ENCODE data around the gene GSTT2.
"Not testable (repeated sequence)": the region's sequence is repeated elsewhere in the genome, so short reads cannot be mapped to it uniquely, and the experiment has no call there.

Gene GSTT2

DNA sequence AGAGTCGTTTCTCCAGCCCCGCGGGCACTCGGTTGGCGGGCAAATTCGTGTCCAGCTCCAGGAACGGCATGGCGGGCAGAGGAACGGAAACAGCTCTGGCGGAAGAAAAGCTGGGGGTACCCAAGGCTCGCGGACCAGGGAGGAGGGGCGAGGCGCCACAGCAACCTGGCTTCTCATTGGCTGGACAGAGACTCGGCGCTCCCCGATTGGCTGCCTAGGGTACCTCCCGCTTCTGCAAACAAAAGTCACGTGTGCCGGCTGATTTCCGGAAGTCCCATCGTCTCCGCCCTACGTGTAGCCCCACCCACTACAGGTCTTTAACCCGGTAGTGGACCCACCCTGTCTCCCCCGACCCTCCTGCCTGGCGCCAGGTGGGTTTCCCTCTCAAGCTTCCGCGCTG, 5.6 kb upstream of the GSTT2 start, which contains the start of gene DDT:
DDT (minus strand) TSS at position 97 of the 400 bp plus-strand sequence; CDS start at position 70, 27 bp downstream.
- not testable (repeated sequence) for DNase-seq (ENCODE audit: low read depth in 2 of 2, low spot score in 1 of 2)

DNA sequence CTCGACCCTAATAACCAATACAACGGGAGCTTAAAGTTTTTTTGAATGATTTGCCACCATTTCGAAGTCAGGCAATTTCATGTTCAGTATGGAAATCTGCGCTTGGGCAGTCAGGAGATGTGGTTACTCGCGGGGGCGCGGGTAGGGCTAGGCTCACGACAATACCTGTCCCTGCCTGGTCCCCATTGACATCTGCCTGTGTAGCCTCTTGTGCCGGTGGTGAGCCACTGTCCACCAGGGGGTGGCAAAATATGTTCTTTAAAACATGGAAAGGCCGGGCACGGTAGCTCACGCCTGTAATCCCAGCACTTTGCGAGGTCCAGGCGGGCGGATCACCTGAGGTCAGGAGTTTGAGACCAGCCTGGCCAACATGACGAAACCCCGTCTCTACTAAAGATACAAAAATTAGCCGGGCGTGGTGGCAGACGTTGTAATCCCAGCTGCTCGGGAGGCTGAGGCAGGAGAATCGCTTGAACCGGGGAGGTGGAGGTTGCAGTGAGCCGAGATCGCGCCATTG, 5.0 kb upstream of the GSTT2 start:
- not testable (repeated sequence) for DNase-seq (ENCODE audit: low read depth in 2 of 2, low spot score in 1 of 2)

DNA sequence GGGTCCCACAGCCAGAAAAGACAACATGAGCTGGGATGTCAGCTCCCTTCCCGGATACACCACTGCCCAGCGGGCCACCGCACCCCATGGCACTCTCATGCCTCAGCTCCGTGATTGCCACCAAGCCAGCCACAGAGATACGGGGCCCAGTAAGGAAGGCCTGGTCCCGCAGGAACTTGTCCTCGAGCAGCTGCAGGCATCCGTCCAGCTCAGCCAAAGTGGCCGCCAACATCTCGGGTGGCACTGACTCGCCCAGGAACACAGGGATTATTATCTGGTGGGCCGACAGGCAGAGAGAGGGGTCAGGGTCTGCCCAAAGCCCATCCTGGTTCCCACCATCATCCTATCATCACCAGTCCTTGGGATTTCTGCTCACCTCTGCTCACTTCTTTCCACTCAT, 2.6 kb upstream of the GSTT2 start:
- DNase-seq (ENCODE audit: low read depth in 2 of 2, low spot score in 1 of 2): not testable (repeated sequence)

DNA sequence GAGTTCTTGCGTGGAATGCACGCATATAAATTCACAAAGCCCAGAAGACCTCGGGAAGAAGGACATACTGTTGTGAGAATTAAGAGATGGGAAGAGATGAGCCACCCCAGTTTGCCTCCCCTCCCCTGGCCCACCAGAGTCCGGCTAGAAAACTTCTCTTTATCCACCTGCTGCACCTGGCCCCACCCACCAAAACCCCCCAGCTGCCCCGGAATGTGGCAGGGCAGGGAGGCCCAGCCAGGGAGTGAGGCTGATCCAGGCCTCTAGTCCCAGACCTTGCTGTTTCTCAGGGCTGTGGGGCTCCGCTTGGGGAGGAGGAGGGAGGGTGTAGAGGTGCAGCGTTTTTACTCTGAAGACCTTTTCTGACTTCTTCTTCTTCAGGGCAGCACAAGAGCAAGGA, 633 bp downstream of the GSTT2 start:
- DNase-seq (ENCODE audit: low read depth in 2 of 2, low spot score in 1 of 2): not testable (repeated sequence)

DNA sequence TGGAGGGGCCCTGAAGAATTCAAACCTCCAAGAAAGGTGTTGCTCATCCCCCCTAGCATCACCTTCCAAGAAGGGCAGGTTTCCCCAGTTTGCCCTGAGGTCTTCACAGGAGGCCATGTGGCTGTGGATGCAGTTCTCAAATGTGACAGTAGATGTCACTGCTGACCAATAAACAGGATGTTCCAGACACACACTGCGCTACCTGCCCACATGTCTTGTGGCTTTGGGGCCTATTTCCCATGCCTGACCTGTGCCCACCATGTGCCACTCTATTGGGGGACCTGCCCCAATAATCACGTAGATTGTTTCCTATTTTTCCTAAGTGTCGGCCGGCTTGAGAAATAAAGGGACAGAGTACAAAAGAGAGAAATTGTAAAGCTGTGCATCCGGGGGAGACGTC, 4.5 kb downstream of the GSTT2 start:
- DNase-seq (ENCODE audit: low read depth in 2 of 2, low spot score in 1 of 2): no peak

DNA sequence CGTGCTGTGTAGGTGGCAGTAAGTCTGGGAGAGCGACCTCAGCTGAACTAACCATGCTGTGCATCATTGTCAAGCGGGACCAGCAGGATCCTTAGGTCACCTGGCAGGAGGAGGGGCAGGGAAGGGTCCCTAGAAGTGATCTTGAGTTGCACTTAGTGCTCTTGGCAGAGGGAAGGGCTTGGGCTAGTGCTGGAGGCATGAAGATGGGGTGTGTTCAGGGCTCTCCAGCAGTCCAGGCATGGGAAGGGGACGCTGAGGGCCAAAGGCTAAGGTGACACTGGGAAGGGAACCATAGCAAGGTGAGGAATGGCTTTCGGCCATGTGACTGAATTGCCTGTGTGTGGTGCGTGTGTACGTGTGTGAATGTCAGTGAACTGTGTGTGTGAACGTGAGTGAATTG, 6.2 kb downstream of the GSTT2 start:
- DNase-seq (ENCODE audit: low read depth in 2 of 2, low spot score in 1 of 2): not testable (repeated sequence)

DNA sequence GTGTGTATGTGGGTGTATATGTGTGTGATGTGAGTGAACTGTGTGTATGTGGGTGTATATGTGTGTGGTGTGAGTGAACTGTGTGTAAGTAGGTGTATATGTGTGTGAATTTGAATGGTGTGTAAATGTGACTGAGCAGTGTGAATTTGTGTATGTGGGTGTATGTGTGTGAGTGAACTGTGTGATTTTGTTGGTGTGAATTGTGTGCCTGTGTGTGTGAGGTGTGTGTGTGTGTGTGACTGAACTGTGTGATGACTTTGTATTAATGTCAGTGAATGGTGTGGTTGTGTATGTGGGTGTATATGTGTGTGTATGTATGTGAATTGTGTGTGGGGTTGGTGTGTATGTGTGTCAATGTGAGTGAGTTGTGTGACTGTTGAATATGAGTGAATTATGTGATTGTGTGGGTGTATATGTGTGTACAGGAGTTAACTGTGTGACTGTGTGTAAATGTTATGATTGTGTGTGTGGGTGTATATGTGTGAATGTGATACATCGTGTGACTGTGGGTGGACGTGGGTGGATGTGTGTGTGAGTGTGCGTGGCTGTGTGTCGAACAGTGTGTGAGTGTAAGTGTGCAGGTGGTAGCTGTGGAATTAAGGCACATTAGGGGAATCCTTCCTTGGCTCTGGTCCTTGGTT, 6.7 kb downstream of the GSTT2 start:
- DNase-seq (ENCODE audit: low read depth in 2 of 2, low spot score in 1 of 2): not testable (repeated sequence)

DNA sequence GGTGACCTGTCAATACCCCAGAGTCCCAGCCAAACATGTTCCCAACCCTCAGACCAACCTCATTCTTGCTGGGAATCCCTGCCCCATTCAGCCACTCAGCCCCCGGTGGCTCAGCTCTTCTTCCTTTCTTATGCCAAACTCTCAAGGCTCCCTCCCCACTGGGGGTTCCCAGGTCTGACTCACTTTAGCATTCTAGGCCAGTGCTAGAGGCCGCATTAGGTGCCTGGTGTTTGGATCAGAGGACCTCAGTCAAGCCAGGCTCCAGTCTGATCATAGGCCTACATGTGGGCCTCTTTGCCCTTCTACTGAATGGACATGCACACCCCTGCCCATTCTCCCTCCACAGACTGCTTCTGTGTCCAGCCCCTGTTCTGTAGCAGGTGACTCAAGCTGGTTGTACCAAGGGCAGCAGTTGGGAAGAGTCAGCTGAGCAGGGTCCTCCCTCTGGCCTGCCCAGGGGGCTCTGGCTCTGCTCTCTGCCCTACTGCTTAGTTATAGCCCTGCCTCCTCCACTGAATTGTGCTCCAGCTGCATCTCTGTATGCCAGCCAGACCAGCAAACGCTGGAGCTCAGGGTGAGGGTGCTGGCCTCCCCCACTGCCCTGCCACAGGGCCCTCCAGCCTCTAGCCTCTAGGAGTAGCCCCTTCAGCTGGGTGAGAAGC, 9.8 kb downstream of the GSTT2 start:
- DNase-seq (ENCODE audit: low read depth in 2 of 2, low spot score in 1 of 2): not testable (repeated sequence)

DNA sequence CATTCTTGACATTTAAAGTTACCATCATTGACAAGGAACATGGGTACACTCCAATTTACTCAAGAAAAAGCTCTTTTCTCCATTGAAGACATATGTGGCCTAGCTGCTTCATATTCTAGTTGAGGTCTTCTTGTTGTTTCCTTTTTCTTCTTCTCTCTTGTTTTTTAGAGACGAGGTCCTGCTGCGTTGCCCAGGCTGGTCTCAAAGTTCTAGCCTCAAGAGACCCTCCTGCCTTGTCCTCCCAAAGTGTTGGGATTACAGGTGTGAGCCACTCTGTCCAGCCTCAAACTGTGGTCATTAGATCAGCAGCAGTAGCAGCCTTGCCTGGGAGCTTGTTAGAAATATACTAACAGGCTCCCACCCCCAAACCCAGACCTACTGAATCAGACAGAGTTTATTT, 13.1 kb downstream of the GSTT2 start:
- not testable (repeated sequence) for DNase-seq (ENCODE audit: low read depth in 2 of 2, low spot score in 1 of 2)

DNA sequence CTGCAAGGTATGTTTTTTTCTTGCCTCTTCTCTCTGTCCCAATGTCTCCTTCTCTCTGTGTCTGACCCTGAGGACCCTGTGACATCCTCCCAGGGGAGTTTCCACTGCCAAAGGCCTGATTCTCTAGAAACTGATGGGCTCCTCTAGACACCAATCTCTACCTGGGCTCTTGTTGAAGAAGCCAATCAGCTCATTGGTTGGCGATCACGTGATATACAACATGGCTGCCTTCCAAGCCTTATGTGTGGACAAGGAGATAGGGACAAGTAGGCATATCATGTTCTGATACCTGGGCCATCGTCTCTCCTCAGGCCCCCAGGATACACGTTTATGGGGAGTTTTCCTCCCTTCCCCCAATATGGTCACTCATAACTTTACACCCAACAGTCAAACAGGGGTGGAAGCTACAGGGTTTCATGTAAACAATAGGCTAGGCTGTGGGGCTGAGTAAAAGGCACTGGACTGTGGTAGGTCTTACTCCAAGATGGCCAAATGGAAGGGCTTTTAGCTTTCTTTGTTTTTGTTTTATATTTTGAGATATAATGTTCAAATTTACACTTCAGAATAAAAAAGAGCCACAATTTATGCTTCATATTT, 13.7 kb downstream of the GSTT2 start:
- not testable (repeated sequence) for DNase-seq (ENCODE audit: low read depth in 2 of 2, low spot score in 1 of 2)

DNA sequence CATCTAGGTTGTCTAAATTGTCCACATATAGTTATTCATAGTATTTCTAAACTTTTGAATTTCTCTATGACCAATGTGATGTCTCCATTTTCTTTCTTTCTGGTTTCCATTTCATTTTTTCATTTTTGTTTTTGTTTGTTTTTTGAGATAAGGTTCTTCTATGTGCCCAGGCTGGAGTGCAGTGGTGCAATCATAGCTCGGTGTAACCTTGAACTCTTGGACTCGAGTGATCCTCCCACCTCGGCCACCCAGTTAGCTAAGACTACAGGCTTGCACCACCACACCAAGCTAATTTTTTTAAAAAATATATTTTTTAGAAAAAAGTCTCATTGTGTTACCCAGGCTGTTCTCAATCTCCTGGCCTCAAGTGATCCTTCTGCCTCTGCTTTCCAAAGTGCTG, 17.2 kb downstream of the GSTT2 start:
- no peak for DNase-seq (ENCODE audit: low read depth in 2 of 2, low spot score in 1 of 2)

DNA sequence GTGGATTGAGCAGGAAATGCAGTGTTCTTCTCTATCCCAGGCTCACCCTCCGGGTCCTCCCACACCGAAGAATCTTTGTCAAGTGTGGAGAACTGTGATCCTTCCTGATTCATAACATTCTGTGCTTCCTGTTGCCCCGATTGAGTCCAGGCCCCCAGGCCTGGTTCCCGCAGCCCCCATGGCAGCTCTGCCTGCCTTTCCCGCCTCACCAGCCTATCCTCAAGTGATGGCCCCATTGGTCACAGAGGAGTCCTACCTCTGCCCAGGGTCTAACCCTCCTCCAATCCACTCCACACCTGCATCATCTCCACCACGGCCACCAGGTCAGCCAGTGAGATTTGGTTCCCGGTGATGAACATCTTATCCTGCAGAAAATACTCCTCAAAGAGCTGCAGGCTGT, 19.8 kb downstream of the GSTT2 start:
- DNase-seq (ENCODE audit: low read depth in 2 of 2, low spot score in 1 of 2): not testable (repeated sequence)

DNA sequence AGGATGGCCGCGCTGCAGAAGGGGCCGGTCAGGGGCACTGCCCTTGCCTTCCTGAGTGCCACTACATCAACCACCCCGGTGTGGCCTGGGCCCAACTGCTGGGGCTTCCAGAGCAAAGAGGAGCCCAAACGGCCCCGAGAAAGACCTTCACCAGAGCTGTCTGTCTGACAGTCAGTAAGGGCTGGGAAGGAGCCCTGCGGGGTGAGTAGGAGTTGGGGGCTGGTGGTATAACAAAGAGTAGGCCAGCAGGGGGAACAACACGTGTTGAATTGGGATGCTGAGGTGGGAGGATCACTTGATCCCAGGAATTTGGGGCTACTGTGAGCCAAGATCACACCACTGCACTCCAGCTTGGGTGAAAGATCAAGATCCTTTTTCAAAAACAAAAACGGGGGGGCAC, 21.4 kb downstream of the GSTT2 start:
- no peak for DNase-seq (ENCODE audit: low read depth in 2 of 2, low spot score in 1 of 2)

DNA sequence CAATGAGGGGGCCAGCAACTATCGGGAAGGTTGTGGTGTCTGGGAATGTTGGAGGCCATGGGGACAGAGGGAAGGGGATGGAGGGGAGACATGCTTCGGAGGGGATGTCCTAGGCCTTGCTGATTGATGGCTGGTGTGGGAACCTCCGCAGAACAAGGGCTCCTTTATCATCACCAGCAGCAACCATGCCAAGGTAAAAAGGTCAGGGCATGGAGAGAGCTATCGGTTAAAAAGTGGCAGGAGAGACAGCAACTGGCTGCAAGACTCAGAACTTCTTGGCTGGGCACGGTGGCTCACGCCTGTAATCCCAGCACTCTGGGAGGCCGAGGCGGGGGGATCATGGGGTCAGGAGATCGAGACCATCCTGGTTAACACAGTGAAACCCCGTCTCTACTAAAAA, 22.3 kb downstream of the GSTT2 start:
- no peak for DNase-seq (ENCODE audit: low read depth in 2 of 2, low spot score in 1 of 2)

DNA sequence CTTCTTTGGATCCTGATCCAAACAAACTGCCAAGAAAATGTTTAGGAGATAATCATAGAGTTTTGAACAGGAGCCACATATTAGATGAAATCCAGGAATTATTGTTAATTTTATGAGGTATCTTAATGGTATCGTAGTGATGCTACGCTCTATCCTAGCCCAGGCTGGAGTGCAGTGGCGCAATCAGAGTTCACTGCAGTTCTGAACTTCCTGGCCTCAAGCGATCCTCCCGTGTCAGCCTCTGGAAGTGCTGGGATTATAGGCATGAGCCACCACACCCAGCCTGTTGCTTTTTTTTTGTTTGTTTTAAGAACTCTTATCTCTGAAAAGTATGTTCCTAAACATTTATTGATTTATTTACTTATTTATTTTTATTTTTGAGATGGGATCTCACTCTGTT, 22.9 kb downstream of the GSTT2 start:
- no peak for DNase-seq (ENCODE audit: low read depth in 2 of 2, low spot score in 1 of 2)

DNA sequence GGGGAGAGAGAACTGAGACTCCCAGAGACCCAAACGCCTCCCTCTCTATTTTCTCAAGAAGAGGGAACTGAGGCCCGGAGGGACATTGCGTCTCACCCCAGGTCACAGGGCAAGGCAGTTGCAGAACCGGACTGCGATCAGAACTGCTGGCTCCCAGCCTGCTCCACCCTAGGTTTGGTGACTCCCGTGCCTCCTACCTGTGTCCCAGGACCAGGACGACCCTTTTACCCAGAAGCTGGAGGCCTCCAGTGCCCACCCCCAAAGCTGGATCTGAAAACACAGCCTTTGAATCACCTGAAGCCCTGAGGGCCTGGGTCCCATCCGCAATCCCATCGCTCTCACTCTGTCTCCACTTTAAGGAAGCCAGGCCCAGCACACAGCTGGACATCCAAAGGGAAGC, 24.0 kb downstream of the GSTT2 start:
- DNase-seq (ENCODE audit: low read depth in 2 of 2, low spot score in 1 of 2): no peak

DNA sequence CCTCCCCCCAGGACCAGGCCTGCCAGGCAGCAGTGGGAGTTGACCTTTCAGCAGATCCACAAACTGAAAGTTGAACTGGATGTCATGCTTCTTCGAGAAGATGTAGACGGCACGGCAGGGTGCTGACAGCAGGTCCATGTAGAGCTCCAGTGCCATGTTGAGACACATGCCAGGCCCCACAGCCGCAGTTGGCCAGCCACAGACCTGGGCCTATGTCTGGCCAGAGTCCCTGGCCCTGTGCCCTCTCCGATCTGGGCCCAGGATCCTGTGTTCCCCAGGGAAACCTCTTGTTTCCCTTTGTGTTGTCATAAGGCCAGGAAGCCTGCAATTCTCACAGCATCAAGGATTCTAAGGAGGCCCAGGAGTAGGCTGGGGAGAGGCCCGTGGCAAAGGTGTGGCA, 25.3 kb downstream of the GSTT2 start, which contains the start of gene GSTT4:
GSTT4 (minus strand) TSS at position 253 of the 400 bp plus-strand sequence; CDS start at position 156, 97 bp downstream.
- no peak for DNase-seq (ENCODE audit: low read depth in 2 of 2, low spot score in 1 of 2)

DNA sequence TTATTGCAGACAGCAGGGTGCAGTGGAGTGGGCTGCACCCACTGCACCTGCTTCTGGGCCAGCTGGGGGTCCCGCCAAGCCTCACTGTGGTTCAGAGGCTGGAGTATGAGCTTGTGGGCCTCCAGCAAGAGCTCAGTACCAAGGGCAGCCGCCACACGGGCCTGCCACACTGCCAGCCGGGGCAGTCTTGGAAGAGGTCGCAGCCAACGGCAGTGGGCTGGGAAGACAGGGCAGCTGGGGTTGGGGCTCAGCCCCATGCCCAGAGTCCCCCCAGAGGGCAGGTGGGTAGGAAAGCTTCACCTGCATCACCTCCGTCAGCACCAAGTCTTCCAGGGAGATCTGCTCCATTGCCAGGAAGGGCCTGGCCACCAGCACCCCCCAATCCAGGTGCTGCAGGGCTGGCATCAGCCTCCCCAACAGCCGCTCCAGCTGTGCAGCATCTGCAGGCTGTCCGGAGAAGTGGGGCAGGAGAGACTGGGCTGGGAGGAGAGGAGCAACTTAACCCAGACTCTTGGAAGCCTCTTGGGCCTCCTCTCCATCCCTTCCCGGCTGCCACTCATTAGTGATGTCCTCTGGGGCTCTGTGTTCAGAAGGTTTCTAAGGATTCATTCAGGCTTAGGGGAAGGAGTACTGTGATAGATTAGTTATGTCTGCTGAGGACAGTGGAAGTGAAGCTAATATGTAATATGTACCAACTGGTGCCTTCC, 26.4 kb downstream of the GSTT2 start:
- DNase-seq (ENCODE audit: low read depth in 2 of 2, low spot score in 1 of 2): no peak

DNA sequence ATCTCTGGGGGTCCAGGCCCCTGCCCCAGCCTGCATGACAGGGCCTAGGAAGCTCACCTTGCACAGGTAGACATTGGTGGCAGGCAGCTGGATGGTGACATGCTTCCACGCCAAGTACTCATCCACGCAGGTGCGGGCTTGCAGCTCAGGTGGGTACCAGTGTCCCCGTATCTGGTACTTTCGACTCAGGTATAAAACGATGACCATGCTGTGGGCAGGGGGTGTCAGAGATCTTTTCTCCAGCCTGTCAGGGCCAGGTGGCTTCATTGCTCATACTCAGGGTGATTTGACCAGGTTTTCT, 26.9 kb downstream of the GSTT2 start:
- DNase-seq (ENCODE audit: low read depth in 2 of 2, low spot score in 1 of 2): no peak

DNA sequence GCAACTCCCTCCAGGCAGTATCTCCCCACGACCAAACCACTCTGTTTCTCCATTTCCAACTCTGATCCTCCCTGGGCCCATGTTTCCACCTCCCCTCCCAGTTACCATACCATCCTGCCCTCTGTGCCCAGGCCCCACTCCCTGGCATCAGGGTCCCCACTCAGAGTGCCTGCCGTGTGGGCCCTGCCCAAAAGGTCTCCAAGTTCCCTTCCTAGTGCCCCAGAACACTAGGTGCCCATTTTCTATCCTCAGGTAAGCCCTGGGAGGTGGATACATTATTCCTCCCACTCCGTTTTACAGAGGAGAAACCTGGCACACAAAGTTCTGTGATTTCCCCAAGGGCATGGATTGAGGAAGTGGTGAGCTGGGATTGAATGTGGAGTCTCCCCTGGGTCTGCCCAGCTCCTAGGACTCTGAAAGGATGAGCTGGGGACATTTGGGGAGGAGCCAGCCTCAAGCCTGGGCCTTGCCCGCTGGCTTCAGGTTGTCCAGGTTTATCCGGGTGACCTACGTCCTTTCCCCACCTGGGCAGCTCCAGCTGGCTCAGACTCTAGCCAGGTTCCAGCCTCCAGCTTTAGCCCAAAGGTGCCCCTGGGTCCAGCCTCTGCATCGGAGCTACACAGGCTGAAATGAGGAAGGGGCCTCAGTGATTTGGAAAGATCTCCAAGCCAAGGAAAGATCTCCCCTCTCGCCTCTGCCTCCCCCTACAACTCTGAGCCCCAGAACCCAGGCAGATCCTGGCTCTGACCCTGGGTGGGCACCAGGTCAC, 27.5 kb downstream of the GSTT2 start:
- no peak for DNase-seq (ENCODE audit: low read depth in 2 of 2, low spot score in 1 of 2)

DNA sequence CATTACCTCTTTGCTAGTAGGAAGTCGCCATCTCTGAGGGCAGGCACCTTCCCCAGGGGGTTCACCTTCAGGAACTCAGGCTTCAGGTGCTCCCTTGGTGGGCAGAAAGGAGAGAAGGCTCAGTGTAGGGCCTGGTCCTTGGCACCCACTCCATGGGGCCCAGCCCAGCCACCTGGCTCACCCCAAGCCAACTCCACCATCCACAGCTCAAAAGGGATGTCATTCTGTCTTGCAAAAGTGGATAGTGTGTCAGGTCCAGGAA, 28.0 kb downstream of the GSTT2 start:
- no peak for DNase-seq (ENCODE audit: low read depth in 2 of 2, low spot score in 1 of 2)
